Right lung (tissue), 5 donors: ENCODE results near the gene TMEM52B. TPM values are rescaled to one million over a fixed set of nuclear protein-coding genes. Genes with fewer than 3 reads are reported as not detected.
A peak's percentile ranks its signal among the peaks of the same experiment; 100 is the strongest.
"Not testable (repeated sequence)": the region's sequence is repeated elsewhere in the genome, so short reads cannot be mapped to it uniquely, and the experiment has no call there.

ENCODE experiments used
- DNase-seq, 2 donors: peaks; one replicate each; pipeline ENCODE4 v3.0.0-alpha.2; 2013
- polyA plus RNA-seq, 5 donors: library from polyadenylated mRNA; unstranded; fragments of 120-200 nt; gene quantifications; one replicate each; pipeline versions ENCODE4 v1.2.1 to v1.2.3, GENCODE V29; 2013; ENCODE audit warnings: inconsistent platforms in 1 of 5, low replicate concordance in 1 of 5; ENCODE audit not compliant: insufficient read length in 5 of 5, insufficient read depth in 1 of 5

The TMEM52B gene
- polyA plus RNA-seq, 5 donors, result 0.11 to 0.82 (median 0.22) TPM

- DNase-seq, result no peak
These were observed 32.5 kb downstream of the TMEM52B start for GRCh38 chr12:10211101-10211939.

DNA sequence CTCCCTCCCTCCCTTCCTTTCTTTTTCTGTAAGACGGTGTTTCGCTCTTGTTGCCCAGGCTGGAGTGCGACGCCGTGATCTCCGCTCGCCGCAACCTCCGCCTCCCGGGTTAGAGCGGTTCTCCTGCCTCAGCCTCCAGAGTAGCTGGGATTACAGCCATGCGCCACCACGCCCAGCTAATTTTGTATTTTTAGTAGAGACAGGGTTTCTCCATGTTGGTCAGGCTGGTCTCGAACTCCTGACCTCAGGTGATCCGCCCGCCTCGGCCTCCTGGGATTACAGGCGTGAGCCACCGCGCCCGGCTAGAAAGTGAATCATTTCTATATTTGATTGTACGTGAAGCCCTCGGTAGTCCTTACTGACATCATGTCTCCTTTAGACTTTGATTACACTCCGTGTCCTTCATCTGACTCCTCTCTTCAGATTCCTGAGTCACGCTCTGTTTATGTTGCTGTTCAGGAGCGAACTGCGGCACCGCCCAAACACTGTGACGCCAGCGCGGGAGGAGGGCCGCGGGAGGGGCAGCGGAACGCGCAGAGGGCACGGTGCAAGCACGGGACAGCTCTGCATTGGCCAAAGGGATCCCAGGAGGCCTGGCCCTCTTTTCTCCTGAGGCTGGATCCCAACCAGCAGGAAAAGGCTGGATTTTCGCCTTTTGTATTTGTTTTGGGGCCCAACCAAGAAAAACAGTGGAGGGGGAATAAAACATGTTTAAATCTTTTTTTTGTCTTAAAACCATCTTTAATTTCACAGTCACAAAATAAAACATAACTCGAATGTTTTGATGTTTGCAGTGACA is 33.3 kb downstream of the TMEM52B start:
- peak; percentile 95 to 97 for DNase-seq

- peak; percentile 87 to 89 for DNase-seq
These were observed 33.9 kb downstream of the TMEM52B start, which contains the start of gene GABARAPL1 for GRCh38 chr12:10212739-10213131. Gene GABARAPL1 (plus strand): TSS chr12:10212877. CDS start chr12:10213130, 253 bp downstream.

GRCh38 chr12:10213168-10214135 is 34.6 kb downstream of the TMEM52B start:
- DNase-seq, result peak; percentile 77 to 80

DNA sequence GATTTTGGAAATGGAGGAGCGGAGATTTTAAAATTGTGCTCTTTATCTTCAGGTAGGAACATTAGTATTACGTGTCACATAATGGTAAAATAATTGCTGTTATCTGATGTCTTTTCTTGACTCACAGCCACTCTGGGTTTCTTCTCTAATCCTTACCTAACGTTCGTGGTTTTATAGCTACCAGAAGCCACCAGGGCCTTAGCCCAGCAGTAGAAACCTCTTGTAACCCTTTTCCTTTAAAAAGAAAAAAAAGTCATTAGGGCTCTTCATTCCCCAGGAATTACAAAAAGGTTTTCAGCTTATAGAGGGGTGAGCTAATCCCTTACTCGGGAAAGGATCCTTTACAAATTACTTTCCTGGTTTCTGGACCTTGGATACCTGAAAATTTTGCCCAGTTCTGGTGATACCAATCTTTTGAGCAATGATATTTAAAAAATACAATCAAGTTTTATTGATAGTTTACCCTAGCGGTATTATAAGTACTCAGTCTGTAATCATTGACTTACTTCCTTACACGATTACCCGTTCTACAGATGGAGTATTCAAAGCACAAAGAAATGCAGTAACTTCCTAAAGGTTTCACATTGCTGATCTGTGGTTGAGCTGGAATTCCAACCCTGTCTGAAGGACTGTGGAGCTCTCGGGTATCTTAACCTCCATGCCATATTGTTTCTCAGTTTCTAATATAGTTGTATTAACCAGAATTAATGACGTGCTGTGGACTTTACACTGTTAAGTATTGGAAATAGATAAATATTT is 35.5 kb downstream of the TMEM52B start:
- DNase-seq, result no peak

- DNase-seq, result no peak
These were observed 36.0 kb downstream of the TMEM52B start for GRCh38 chr12:10214895-10215267.

GRCh38 chr12:10215436-10215835 is 36.6 kb downstream of the TMEM52B start:
- no peak for DNase-seq

DNA sequence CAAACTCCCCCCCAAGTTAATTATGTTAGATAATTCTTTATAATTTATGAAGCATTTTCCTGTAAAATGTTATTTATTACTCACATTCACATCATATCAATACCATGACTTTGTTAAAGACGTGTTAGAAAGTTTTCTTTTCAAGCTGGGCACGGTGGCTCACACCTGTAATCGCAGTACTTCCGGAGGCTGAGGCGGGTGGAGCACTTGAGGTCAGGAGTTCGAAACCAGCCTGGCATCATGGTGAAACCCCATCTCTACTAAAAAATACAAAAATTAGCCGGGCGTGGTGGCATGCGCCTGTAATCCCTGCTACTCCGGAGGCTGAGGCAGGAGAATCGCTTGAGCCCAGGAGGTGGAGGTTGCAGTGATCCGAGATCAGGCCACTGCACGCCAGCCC is 37.1 kb downstream of the TMEM52B start:
- not testable (repeated sequence) for DNase-seq

DNA sequence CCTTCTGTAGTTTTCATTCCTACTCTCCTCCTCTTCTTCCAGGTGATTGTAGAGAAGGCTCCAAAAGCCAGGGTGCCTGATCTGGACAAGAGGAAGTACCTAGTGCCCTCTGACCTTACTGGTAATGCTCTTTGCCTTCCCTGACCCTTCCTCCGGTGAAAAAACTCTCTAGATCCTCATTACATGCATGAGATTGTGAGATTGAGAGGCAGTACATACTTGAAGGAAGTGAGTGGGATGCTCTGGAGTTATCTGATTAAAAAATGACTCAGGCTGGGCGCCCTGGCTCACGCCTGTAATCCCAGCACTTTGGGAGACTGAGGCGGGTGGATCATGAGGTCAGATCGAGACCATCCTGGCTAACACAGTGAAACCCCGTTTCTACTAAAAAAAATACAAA is 39.2 kb downstream of the TMEM52B start:
- DNase-seq, result no peak

GRCh38 chr12:10220398-10221077 is 41.7 kb downstream of the TMEM52B start:
- DNase-seq, result peak; percentile 27 to 37

- DNase-seq, result no peak
These were observed 43.0 kb downstream of the TMEM52B start for GRCh38 chr12:10221846-10222245.

DNA sequence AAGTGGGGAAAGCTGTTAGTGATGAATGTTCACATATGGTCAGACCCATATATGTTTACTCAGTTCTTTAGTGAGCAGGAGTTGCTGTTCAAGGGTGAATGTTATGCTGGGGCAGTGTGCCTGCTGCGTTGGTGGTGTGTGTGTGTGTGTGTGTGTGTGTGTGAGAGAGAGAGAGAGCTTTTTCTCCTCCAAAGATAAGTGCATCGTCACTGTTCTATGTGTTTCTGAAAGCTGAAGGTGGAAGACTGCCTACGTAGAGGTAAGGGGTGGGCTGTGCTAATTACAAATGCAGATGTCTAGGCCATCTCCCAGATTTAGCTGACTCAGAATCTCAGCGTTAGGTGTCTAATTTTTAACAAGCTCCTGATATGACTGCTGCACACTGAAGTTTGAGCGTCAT is 44.4 kb downstream of the TMEM52B start:
- no peak for DNase-seq

DNA sequence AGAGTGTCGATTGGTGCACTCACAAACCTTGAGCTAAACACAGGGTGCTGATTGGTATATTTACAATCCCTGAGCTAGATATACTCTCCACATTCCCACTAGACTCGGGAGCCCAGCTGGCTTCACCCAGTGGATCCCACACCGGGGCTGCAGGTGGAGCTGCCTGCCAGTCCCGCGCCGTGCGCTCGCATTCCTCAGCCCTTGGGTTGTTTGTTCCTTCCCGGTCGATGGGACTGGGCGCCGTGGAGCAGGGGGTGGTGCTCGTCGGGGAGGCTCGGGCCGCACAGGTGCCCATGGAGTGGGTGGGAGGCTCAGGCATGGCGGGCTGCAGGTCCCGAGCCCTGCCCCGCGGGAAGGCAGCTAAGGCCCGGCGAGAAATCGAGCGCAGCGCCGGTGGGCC is 46.6 kb downstream of the TMEM52B start:
- DNase-seq, result not testable (repeated sequence)

DNA sequence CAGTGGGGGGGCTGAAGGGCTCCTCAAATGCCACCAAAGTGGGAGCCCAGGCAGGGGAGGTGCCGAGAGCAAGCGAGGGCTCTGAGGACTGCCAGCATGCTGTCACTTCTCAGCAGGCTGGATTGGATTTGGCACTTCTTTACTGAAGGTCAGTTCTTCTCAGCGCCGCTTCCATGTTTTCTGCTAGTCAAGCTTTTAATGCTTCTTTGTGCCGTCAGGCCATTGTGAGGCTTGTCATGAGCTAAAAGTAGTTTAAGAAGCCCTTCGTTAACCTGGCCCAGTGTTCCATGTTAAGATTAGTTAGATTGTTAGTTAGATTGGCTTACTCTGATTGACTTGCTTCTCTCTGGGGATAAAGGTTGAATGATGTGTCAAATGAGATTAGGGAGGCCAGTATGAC is 47.3 kb downstream of the TMEM52B start:
- no peak for DNase-seq

DNA sequence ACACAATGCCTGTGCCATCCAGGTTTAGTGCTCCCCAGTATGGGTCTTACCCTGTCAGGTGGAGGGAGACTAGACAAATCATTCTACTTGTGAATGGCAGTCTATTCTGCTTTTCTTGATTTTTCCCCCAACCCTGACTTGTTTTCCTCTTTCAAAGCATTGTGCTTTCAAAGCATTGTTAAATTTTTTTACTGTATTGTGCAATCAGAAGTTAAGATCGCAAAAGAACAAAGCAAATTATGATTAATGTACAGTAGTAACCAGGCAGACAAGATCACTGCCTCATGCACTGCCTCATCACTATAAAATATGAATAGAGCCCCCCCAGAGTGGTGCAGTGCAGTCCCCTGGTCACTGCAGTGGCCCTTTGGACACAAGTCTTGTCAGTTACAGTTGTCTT is 47.9 kb downstream of the TMEM52B start:
- DNase-seq, result no peak

DNA sequence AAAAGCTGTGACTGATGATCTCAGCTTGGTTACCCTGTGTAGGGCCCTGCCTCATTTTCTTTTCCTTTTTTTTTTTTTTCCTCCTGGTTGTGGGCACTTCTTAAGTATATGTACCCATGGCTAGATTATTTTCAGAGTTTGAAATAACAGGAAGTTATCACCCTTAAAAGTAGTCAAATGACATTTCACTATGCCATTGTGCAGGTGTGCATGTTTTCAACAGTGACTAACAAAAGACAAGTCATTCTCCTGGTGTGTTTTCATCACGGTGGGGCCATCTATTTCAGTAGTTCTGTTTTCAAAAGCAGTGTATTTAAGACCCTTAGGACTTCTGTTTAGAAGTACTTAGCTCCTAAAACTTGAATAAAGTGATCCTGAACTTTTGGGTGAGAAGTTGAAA is 48.8 kb downstream of the TMEM52B start:
- no peak for DNase-seq

GRCh38 chr12:10234562-10234961 is 55.7 kb downstream of the TMEM52B start:
- DNase-seq, result no peak

DNA sequence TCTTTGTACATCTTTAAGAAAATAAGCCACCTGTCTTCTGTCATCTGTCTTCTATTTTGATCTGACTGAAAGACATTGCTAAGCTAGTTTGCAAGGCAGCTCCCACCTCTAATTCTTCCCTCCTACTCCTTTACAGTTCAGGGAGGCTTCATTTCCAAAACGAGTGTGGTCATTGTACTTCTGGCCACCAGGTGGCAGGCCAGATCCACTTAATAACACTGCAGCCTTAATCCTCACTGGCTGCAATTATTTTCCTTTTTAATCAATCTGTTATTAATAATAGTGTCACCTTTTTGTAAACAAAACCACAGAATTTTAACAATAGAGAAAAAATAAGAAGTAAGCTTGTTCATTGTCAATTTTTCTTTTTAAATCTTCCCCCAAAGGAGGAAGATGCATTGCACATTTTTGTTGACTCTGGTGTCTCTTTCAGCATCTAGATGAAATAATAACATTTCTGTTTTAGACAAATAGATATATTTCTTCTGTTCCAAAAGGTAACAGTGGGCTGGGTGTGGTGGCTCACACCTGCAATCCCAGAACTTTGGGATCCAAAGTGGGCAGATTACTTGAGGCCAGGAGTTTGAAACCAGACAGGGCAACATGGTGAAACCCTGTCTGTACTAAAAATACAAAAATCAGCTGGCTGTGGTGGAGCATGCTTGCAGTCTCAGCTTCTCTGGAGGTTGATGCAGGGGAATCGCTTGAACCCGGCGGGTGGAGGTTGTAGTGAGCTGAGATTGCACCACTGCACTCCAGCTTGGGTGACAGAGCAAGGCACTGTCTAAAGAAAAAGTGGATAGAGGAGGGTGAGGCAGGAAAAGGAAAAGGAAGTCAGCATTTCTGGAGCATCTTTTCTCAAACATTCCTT is 57.2 kb downstream of the TMEM52B start:
- DNase-seq, result peak in 1 of 2 donors; percentile 32

DNA sequence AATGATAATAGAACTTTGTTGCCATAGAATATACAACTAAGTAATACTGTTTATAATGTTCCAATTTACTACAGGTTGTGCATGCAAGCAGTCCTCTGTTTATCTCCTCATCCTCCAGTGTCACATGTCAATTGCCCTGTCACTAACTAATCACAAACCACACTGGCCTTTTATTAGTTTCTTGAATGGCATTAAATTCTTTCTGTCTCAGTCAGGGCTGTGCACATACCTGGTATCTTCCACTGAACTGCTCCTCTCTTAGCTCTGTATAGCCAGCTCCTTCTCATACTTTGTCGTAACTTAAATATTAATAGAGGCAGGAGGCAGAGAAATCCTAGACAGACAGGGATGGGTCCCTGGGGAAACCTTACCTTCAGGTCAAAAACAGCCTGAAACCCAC is 57.9 kb downstream of the TMEM52B start:
- DNase-seq, result no peak
